Fibroblast of the aortic adventitia (primary cell): ENCODE measurements around the gene ACACB. TPM values are rescaled to one million over a fixed set of nuclear protein-coding genes. Genes with fewer than 3 reads are reported as not detected.

Experiments
- DNase-seq: peaks from one replicate; pipeline ENCODE4 v3.0.0-alpha.2; 2010; ENCODE audit warnings: low read depth
- H3K4me3 ChIP-seq: 2 replicates; pipeline ENCODE4 v1.5.1; 2011; ENCODE audit warnings: low read depth, mild to moderate bottlenecking, control low read depth, low read length, moderate library complexity
- total RNA-seq: library from RNA; depleted of rRNA; stranded (reverse); fragments of >200 nt; gene quantifications from 2 replicates; pipeline ENCODE4 v1.2.3, GENCODE V29; 2012; ENCODE audit warnings: low replicate concordance
- TF ChIP-seq, protein P1 (sequence below): IDR thresholded peaks from 2 replicates; pipeline ENCODE4 v1.5.1; 2011; ENCODE audit warnings: mild to moderate bottlenecking, low read length, control low read depth, inconsistent platforms; ENCODE audit not compliant: insufficient read depth

ACACB gene
- total RNA-seq, 1 donor: 14.7 TPM

DNA sequence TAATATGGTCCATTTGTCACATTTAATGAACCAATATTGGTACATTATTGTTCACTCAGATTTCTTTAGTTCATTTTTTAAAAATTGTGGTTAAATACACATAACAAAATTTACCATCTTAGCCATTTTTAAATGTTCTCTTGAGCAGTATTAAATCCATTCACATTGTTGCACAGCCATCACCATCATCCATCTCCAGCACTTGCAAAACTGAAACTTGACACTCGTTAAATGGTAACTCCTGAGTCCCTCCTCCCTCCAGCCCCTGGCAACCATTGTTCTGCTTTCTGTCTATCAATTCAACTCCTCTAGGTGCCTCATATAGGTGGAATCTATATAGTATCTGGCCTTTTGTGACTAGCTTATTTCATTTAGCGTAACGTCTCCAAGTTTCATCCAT lies 86.4 kb downstream of the ACACB start:
- TF ChIP-seq, protein P1, sequence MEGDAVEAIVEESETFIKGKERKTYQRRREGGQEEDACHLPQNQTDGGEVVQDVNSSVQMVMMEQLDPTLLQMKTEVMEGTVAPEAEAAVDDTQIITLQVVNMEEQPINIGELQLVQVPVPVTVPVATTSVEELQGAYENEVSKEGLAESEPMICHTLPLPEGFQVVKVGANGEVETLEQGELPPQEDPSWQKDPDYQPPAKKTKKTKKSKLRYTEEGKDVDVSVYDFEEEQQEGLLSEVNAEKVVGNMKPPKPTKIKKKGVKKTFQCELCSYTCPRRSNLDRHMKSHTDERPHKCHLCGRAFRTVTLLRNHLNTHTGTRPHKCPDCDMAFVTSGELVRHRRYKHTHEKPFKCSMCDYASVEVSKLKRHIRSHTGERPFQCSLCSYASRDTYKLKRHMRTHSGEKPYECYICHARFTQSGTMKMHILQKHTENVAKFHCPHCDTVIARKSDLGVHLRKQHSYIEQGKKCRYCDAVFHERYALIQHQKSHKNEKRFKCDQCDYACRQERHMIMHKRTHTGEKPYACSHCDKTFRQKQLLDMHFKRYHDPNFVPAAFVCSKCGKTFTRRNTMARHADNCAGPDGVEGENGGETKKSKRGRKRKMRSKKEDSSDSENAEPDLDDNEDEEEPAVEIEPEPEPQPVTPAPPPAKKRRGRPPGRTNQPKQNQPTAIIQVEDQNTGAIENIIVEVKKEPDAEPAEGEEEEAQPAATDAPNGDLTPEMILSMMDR: no peak
- no peak overlapping the region for H3K4me3 ChIP-seq
- no peak for DNase-seq

DNA sequence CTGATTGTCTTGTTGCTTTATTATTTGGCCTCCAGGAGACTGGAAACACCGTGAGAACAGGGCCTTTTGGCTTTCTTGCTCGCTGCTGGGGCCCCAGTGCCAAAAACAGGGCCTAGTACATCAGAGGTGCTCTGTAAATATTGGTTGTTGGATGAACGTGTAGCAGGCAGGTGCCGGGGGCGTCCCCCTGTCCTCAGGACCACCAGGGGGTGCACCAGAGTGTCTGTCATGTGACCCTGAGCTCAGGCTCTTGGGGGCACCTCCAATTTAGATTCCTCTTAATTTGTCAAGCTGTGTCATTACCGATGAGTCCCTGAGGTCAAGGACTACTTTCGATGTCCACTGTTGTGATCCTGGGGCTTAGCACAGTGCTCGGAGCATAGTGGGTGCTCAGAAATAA lies 87.1 kb downstream of the ACACB start:
- no peak for DNase-seq
- TF ChIP-seq, protein P1: no peak
- H3K4me3 ChIP-seq: no peak overlapping the region

DNA sequence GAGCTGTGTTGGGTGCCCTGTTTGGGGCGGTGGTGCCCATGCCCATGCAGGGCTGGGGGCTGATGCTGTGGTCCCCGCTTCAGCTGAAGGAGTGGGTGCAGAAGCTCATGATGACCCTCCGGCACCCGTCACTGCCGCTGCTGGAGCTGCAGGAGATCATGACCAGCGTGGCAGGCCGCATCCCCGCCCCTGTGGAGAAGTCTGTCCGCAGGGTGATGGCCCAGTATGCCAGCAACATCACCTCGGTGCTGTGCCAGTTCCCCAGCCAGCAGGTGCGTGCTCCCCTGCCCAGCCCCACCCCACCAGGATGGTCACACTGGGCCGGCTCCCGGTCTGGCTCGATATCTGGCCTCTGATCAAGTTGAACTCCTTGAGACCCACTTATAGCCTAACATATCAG lies 92.7 kb downstream of the ACACB start:
- DNase-seq: no peak
- no peak overlapping the region for H3K4me3 ChIP-seq
- TF ChIP-seq, protein P1: no peak

DNA sequence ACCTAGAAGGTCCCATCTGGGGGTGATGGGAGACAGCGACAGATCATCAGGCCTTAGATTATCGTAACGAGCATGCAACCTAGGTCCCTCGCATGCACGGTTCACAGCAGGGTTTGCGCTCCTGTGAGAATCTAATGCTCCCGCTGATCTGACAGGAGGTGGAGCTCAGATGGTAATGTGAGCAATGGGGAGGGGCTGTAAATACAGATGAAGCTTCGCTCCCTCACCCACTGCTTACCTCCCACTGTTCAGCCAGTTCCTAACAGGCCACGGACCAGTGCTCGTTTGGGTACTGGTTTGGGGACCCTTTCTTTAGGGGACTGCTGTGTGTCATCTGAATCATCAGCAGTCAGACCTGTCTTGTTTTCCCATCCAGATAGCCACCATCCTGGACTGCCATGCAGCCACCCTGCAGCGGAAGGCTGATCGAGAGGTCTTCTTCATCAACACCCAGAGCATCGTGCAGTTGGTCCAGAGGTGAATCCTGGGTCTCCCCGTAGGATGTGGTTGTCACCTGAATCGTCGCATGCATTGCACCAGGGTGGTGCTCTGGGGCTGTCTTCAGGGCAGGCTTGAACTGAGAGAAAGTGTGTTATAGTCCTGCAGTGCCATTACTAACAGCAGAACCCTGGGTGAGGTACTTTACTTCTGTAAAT lies 96.2 kb downstream of the ACACB start:
- no peak for DNase-seq
- H3K4me3 ChIP-seq: no peak overlapping the region
- TF ChIP-seq, protein P1: no peak

DNA sequence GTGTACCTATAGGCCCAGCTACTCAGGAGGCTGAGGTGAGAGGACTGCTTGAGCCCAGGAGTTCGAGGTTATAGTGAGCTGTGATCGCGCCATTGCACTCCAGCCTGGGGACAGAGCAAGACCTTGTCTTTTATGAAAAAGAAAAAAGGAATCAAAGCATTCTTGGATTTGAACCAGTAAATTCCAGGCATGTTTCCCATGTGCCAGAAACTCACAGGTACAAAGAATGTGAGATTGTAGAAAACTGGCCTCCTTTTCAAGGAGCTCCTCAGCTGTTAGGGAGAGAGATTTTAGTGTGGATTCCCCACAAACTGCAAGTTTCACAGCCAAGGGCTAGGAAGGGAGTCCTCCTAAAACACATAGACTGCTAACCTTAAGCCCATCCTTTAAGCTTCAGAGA lies 97.7 kb downstream of the ACACB start:
- H3K4me3 ChIP-seq: no peak overlapping the region
- TF ChIP-seq, protein P1: no peak
- no peak for DNase-seq

DNA sequence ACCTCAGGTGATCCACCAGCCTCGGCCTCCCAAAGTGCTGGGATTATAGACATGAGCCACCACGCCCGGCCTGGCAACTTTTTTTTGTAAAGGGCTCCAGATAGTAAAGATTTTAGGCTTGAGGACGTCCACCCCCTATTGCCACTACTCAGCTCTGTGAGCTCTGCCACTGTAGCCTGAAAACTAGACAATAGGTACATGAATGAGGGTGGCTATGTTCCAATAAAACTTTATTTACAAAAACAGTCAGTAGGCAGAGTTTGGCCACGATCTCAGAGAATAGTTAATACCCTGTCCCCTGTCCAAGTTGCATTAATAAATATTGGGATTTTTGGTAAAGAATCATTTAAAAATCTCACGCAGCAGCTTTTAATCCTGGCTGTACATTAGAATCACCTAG lies 102.6 kb downstream of the ACACB start:
- H3K4me3 ChIP-seq: no peak overlapping the region
- DNase-seq: no peak
- TF ChIP-seq, protein P1: no peak

DNA sequence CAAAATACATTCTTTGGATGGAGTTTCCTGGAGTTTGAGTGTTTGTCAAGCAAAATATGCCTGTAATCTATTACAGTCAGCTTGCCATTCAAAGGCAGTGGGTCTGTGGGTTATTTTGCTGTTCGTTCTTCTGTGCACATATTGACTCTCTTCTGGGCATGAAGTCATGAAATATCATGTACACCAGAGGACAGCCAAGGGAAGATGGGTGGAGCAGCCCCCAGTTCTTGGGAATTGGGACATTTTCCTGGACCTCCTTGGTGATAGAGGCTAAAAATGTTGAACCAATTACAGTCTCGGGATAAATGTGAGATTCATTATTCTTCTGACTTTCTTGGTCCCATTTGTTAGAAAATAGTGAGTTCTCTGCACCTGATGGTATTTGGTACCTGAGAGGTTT lies 103.6 kb downstream of the ACACB start:
- no peak overlapping the region for H3K4me3 ChIP-seq
- DNase-seq: no peak
- TF ChIP-seq, protein P1: no peak
